OCI-LY1 (cell line): ENCODE results near the gene USP34.

Source experiments
- H2AFZ ChIP-seq: fragments of 200-600 bp; sonication (generic), shearing (Covaris generic); 2 replicates; pipeline ENCODE4 v1.6.0; 2014; ENCODE audit warnings: antibody characterized with exemption, mild to moderate bottlenecking, low read length
- H3F3A ChIP-seq: fragments of 200-600 bp; sonication (generic), shearing (Covaris generic); 2 replicates; pipeline ENCODE4 v1.6.0; 2014; ENCODE audit warnings: mild to moderate bottlenecking, antibody characterized with exemption, low read length, moderate library complexity; ENCODE audit not compliant: insufficient read depth
- H3K27ac ChIP-seq: fragments of 200-600 bp; sonication (generic); 2 replicates; pipeline ENCODE4 v1.5.1; 2014; ENCODE audit warnings: low read length, mixed run types, mild to moderate bottlenecking, low read depth; ENCODE audit not compliant: poor library complexity, severe bottlenecking
- H3K27me3 ChIP-seq: fragments of 200-600 bp; sonication (generic); 2 replicates; pipeline ENCODE4 v1.6.0; 2014; ENCODE audit warnings: antibody characterized with exemption, mild to moderate bottlenecking, low read length, moderate library complexity; ENCODE audit not compliant: insufficient read depth
- H3K36me3 ChIP-seq: fragments of 200-600 bp; sonication (generic); 2 replicates; pipeline ENCODE4 v1.6.1; 2014; ENCODE audit warnings: mild to moderate bottlenecking, antibody characterized with exemption, low read length, moderate library complexity, mixed read lengths; ENCODE audit not compliant: insufficient read depth
- H3K4me1 ChIP-seq: fragments of 200-600 bp; sonication (generic); 2 replicates; pipeline ENCODE4 v1.5.1; 2014; ENCODE audit warnings: mild to moderate bottlenecking, low read length, moderate library complexity; ENCODE audit not compliant: insufficient read depth, severe bottlenecking
- H3K4me2 ChIP-seq: fragments of 200-600 bp; sonication (generic), shearing (Covaris generic); 2 replicates; pipeline ENCODE4 v1.6.1; 2014; ENCODE audit warnings: low read length
- H3K4me3 ChIP-seq: fragments of 200-600 bp; sonication (generic); 2 replicates; pipeline ENCODE4 v1.5.1; 2014; ENCODE audit warnings: low read length, low read depth, mild to moderate bottlenecking, mixed read lengths; ENCODE audit not compliant: poor library complexity, severe bottlenecking
- H3K79me2 ChIP-seq: fragments of 200-600 bp; shearing (Covaris generic); 2 replicates; pipeline ENCODE4 v1.6.1; 2016; ENCODE audit warnings: mixed run types, low read length, mixed read lengths; ENCODE audit not compliant: insufficient read depth
- H3K9ac ChIP-seq: fragments of 200-600 bp; sonication (generic), shearing (Covaris generic); 2 replicates; pipeline ENCODE4 v1.6.1; 2014; ENCODE audit warnings: mild to moderate bottlenecking, low read length, mixed read lengths
- H3K9me2 ChIP-seq: fragments of 200-600 bp; sonication (generic), shearing (Covaris generic); 2 replicates; pipeline ENCODE4 v1.6.1; 2014; ENCODE audit warnings: low read depth, mild to moderate bottlenecking, low read length, mixed read lengths
- H3K9me3 ChIP-seq: fragments of 200-600 bp; shearing (Covaris generic); 2 replicates; pipeline ENCODE4 v1.6.1; 2014; ENCODE audit warnings: low read length, mixed read lengths
- H4K20me1 ChIP-seq: fragments of 200-600 bp; sonication (generic), shearing (Covaris generic); 2 replicates; pipeline ENCODE4 v1.6.0; 2016; ENCODE audit warnings: mild to moderate bottlenecking, low read length; ENCODE audit not compliant: insufficient read depth
- EZH2 ChIP-seq: fragments of 200-600 bp; sonication (generic), shearing (Covaris generic); IDR thresholded peaks from 2 replicates; pipeline ENCODE4 v1.8.0; 2017; ENCODE audit warnings: borderline replicate concordance, mixed run types, mild to moderate bottlenecking, antibody characterized with exemption, low read length, moderate library complexity, mixed read lengths
- TF ChIP-seq, protein P1 (sequence below): fragments of 200-600 bp; sonication (generic), shearing (Covaris generic); IDR thresholded peaks from 2 replicates; pipeline ENCODE4 v1.5.1; 2017; ENCODE audit warnings: mild to moderate bottlenecking, antibody characterized with exemption, low read length, moderate library complexity, mixed read lengths

The USP34 gene

GRCh38 chr2:61244694-61245093, 226.2 kb downstream of the USP34 start:
- TF ChIP-seq, protein P1, sequence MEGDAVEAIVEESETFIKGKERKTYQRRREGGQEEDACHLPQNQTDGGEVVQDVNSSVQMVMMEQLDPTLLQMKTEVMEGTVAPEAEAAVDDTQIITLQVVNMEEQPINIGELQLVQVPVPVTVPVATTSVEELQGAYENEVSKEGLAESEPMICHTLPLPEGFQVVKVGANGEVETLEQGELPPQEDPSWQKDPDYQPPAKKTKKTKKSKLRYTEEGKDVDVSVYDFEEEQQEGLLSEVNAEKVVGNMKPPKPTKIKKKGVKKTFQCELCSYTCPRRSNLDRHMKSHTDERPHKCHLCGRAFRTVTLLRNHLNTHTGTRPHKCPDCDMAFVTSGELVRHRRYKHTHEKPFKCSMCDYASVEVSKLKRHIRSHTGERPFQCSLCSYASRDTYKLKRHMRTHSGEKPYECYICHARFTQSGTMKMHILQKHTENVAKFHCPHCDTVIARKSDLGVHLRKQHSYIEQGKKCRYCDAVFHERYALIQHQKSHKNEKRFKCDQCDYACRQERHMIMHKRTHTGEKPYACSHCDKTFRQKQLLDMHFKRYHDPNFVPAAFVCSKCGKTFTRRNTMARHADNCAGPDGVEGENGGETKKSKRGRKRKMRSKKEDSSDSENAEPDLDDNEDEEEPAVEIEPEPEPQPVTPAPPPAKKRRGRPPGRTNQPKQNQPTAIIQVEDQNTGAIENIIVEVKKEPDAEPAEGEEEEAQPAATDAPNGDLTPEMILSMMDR, result no peak
- no peak for TF ChIP-seq EZH2
- Histone ChIP-seq H3K9ac (no peak overlapping the region), H3K9me2 (no peaks in the 10 kb centered on the region), H3F3A (no peaks in the 10 kb centered on the region), H3K4me1 (no peaks in the 10 kb centered on the region), H3K4me3 (no peak overlapping the region), H3K27me3 (no peaks in the 10 kb centered on the region), H3K27ac (no peak overlapping the region), H3K4me2 (no peak overlapping the region), H2AFZ (no peak overlapping the region), H3K36me3 (peaks cover 90% of the 10 kb centered on the region), H3K9me3 (no peaks in the 10 kb centered on the region), H3K79me2 (no peaks in the 10 kb centered on the region), H4K20me1 (no peaks in the 10 kb centered on the region)

DNA sequence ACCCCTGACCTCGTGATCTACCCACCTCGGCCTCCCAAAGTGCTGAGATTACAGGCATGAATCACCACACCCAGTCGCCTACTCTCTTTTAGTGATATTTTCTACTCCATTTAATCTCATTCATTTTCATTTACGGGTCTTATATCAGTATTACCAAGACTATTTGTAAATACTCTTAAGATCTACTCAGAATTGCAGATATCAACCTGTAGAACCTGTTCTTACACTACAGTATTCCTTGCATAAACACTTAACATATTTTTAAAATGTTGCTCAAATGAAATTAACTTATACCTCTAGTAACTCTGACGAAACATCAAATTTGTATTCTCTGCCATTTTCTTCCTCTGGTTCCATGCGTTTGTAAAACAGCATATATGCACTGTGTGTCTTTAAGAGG, 229.6 kb downstream of the USP34 start:
- H3K4me2 ChIP-seq, result no peak overlapping the region
- no peaks in the 10 kb centered on the region for H3K79me2 ChIP-seq
- H3F3A ChIP-seq, result no peaks in the 10 kb centered on the region
- no peak overlapping the region for H3K9ac ChIP-seq
- no peak overlapping the region for H2AFZ ChIP-seq
- no peak overlapping the region for H3K27ac ChIP-seq
- H3K9me2 ChIP-seq, result no peaks in the 10 kb centered on the region
- no peaks in the 10 kb centered on the region for H3K27me3 ChIP-seq
- H3K36me3 ChIP-seq, result peaks cover 84% of the 10 kb centered on the region
- no peaks in the 10 kb centered on the region for H4K20me1 ChIP-seq
- H3K9me3 ChIP-seq, result no peaks in the 10 kb centered on the region
- no peaks in the 10 kb centered on the region for H3K4me1 ChIP-seq
- H3K4me3 ChIP-seq, result no peak overlapping the region
- TF ChIP-seq, protein P1, result no peak
- TF ChIP-seq EZH2, result no peak

- Histone ChIP-seq H3K27ac (no peak overlapping the region), H3K36me3 (peaks cover 83% of the 10 kb centered on the region), H3K9me3 (no peaks in the 10 kb centered on the region), H3F3A (no peaks in the 10 kb centered on the region), H3K9ac (no peak overlapping the region), H4K20me1 (no peaks in the 10 kb centered on the region), H2AFZ (no peak overlapping the region), H3K79me2 (no peaks in the 10 kb centered on the region), H3K4me1 (no peaks in the 10 kb centered on the region), H3K4me2 (no peak overlapping the region), H3K9me2 (no peaks in the 10 kb centered on the region), H3K27me3 (no peaks in the 10 kb centered on the region), H3K4me3 (no peak overlapping the region)
- TF ChIP-seq, protein P1, result no peak
- TF ChIP-seq EZH2, result no peak
Measured at GRCh38 chr2:61238219-61239012, 232.5 kb downstream of the USP34 start.
